Muscle of back (tissue), 11 donors: ENCODE results near the gene CHID1. TPM values are rescaled to one million over a fixed set of nuclear protein-coding genes. Genes with fewer than 3 reads are reported as not detected.

Experiments
- DNase-seq, 3 donors: peaks; one replicate each; pipeline versions ENCODE4 v3.0.0 to v3.0.0-alpha.2; 2013
- polyA plus RNA-seq, 10 donors: library from polyadenylated mRNA; unstranded; fragments of 120-200 nt; gene quantifications; one replicate each; pipeline ENCODE4 v1.2.1, GENCODE V29; 2013; ENCODE audit not compliant: insufficient read length in 10 of 10

Gene CHID1
- polyA plus RNA-seq, 10 donors, result 53.2 to 82.8 (median 64.0) TPM

- peak in 1 of 3 donors; percentile 86 for DNase-seq
Measured at GRCh38 chr11:911031-911889, 650 bp upstream of the CHID1 start.

GRCh38 chr11:910044-910588, 494 bp downstream of the CHID1 start:
- DNase-seq, result no peak

- DNase-seq, result no peak
Measured at GRCh38 chr11:909406-909805, 1.2 kb downstream of the CHID1 start.

DNA sequence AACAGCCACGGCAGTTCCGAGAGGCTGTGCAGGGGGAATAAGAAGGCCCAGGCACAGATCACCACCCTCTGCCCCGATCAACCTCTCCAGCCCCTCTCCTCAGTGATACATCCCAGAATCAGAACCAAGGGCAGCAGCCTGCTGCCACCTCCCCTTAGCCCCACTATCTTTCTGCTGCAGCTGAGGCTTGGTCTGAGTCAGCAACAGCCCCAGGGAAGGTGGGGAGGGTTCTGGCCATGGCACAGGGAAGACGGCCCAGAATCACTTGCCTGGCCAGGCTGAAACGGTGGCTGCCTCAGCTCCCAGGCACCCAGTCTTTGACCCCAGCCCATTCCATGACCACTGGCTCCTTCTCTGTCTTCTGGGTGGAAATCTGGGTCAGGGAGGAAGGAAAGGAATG, 2.3 kb downstream of the CHID1 start:
- no peak for DNase-seq

DNA sequence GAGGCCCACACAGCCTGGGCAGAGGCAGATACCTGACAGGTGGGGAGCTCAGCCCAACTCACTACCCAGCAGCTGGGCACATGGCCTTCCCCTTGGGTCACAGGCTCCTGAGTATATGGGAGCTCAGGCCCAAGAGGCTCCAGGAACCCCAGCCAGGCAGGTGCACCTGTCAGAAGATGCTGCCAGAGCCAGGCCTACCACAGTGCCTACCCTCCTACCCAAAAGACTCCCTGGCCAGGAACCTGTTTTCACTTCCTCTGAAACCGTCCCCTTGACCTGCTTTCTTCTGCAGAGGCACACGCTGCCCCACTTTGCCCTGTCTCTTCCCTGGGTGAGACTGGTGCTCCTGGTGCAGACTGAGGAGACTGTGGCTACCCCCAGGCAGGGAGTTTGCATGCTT, 2.9 kb downstream of the CHID1 start:
- DNase-seq, result no peak

- no peak for DNase-seq
Measured at GRCh38 chr11:905952-906351, 4.7 kb downstream of the CHID1 start.

DNA sequence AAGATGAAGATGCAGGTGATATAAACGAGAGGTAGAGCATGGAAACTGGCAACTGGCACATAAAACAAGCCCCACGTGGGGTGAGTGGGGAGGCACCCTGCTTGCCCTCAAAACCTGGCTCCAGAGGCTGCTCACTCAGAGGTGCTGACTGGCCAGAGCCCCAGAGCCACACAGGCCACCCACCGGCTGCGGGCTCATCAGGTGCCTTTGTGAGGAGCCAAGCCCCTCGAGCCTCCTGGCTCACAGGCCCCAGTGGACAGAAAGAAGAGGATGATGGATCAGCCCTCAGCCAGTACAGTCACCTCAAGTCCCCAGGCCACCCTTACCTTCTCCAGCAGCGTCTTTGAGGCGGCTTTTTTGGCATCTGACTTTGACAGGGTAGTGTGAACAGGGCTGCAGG, 6.2 kb downstream of the CHID1 start:
- DNase-seq, result no peak

- DNase-seq, result no peak
Measured at GRCh38 chr11:901452-902061, 9.1 kb downstream of the CHID1 start.

DNA sequence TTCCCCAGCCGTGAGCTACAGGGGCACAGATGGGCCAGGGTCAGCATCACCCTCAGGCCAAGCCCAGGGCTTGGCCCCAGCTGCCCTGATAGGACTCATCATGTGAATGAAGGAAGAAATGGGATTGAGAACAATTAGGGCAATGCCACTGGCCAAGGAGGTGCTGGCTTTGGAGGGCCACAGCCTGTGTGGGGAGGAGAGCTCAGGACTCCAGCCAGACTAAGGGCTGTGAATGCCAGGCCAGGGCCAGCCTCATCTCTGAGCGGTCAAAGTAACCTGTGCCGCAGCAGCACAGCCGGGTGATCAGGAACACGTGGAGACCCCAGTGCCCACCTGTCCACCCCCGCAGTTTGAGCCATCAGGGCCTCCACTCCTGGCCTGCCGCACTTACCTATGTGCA, 10.1 kb downstream of the CHID1 start:
- DNase-seq, result no peak

DNA sequence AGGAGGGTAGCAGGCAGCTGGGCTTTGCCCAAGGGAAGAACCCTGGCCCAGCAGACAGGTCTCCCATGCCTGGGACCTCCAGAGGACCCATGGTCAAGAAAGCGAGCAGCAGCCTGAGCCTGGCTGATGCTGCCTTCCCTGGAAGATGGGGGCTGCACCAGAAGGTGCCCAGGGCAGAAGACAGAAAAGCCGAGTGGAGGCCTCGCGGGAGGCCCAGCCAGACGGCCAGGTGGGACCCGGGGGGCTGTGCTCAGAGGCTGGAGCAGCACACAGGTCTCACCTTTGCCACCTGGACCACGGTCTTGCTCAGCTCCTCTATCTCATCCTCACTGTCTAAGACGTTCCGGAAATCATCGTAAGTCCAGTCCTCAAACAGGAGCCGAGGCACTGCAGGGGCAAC, 10.9 kb downstream of the CHID1 start:
- no peak for DNase-seq

DNA sequence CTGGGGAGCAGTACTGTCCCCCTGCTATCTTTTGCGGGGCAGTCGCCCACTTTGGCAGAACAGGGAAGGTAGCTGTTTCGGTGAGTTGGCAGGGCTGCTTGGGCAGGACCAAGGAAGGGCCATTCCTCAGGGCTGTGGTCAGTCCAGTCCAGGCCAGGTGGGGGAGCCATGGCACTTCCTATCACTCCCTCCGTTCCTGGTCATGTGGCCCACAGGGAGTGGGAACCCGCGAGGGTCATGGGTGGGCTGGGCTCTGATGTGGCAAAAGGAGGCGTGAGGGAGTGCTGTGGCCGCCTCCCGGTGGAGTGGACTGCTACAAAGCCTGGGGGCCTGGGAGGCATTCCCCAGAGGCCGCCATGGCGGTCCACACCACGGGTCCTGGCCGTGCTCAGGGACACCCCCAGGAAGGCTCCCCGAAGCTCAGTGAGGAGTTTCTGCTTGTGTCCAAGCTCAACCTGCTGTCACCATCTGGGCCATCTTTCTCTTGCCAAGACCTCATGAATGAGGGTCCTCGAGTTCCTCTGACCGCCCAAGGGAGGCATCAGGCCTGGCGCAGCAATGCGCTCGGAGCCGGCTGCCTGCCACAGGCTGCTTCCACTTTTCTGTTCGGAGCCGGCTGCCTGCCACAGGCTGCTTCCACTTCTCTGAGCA, 11.9 kb downstream of the CHID1 start:
- peak in 1 of 3 donors; percentile 48 for DNase-seq

DNA sequence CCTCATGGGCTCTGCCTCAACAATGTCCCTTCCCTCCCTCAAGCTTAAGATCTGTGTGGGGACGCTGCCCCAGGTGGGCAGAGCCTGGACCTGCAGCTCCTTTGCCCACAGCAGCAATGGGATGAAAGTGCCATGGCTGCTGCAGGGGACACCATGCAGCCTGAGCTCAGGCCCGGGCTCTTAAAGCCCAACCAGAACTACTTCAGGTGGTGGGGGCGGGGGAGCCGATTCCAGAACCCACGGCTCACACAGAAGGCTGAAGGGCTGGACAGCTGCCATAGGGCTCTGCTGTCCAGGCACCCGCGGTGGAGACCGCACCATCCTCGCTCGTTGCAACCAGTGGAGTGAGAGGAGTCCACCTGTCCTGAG, 12.5 kb downstream of the CHID1 start:
- no peak for DNase-seq

DNA sequence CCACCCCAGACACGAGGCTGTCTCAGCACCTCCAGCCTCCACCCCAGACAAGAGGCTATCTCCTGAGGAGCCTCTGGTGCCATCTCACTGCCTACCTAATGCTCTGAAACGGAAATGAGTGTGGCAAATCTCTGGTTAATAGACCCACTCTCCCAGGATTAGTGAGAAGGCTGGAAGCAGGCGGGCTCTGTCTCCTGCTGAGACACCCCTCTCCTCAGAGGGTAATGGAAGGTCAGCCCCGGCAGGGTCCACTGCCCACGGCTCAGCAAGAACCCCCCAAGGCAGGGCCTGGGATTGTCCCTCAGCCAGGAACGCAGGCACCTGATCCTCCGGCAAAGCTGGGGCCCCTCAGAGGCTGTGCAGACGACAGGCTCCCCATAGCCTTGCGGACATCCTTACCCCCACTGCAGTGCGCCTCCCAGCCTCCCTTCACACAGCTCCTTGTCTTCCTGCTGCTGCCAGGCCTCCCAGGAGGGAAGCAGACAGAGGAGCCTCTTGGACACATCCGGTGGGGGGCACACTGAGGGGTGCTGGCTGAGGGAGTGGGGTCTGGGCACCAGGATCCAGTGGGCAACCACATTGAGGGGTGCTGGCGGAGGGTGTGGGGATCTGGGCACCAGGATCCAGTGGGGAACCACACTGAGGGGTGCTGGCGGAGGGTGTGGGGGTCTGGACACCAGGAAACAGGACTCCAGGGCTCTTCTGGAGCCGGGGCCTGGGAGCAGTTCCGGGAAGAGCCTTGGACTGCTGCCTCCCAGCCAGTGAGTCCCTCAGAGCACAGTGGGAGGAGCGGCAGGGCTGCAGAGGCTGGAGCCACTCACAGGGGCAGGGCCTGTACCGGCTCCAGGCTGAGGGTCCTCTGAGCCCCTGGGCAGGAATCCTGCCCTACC, 13.1 kb downstream of the CHID1 start:
- DNase-seq, result peak in 1 of 3 donors; percentile 81

GRCh38 chr11:895331-896110, 15.1 kb downstream of the CHID1 start:
- no peak for DNase-seq

GRCh38 chr11:894575-895201, 15.9 kb downstream of the CHID1 start:
- no peak for DNase-seq

- DNase-seq, result no peak
Measured at GRCh38 chr11:893008-893654, 17.5 kb downstream of the CHID1 start.

GRCh38 chr11:890794-891540, 19.6 kb downstream of the CHID1 start:
- DNase-seq, result peak in 1 of 3 donors; percentile 26

- peak in 1 of 3 donors; percentile 41 for DNase-seq
Measured at GRCh38 chr11:889687-890475, 20.7 kb downstream of the CHID1 start.
